Lower leg skin (tissue), 3 donors: ENCODE data around the gene DPYD.

Source experiments
- CTCF ChIP-seq, 3 donors: fragments of 450-650 bp; IDR thresholded peaks; one replicate each; pipeline ENCODE4 v1.5.1; 2016; ENCODE audit warnings: antibody characterized with exemption in 3 of 3, mild to moderate bottlenecking in 3 of 3, moderate library complexity in 2 of 3
- POLR2A ChIP-seq, 2 donors: fragments of 450-650 bp; IDR thresholded peaks; one replicate each; pipeline ENCODE4 v1.6.1; 2016 to 2017; ENCODE audit warnings: antibody characterized with exemption in 2 of 2, mild to moderate bottlenecking in 1 of 2, moderate library complexity in 1 of 2

- TF ChIP-seq POLR2A (IDR thresholded peaks at IDR 0.05) (no peak), CTCF (IDR thresholded peaks at IDR 0.05) (no peak)
Observed at GRCh38 chr1:97281962-97282361, 638.9 kb downstream of the DPYD start.
